ENCODE results near the gene LKAAEAR1.

Gene LKAAEAR1

DNA sequence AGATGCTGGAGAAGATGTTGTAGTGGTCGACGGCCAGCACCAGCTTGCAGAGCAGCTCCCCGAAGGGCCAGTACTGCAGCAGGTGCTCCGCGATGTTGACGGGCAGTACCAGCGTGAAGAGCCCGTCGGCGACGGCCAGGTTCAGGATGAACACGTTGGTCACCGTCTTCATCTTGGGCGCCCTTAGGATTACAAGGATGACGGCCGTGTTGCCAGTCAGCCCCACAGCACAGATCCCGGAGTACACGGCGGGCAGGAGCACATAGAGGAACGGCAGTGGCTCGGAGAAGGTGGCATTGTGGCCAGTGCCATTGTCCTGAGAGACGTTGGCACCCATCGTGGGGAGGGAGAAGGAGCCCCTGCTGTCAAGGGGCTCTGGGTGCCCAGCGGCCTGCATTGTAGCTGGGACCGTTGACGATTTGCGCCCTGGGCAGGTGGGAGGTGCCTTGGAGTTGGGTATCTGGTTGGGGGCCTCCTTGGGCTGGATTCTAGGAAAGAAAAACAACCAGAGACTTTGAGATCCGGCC is 22.3 kb upstream of the LKAAEAR1 start:
- in situ Hi-C loops (cut with HindIII; ENCODE audit: low sequenced_read_pairs), result no loop called here
- H3K4me3 ChIP-seq (ENCODE audit: low read depth, low read length), result no peak overlapping the region
- DNase-seq (ENCODE audit: low read depth, low spot score), result no peak
- no peak for TF ChIP-seq CTCF (IDR thresholded peaks at IDR 0.05; ENCODE audit: low read depth, low read length)

GRCh38 chr20:64105846-64106434 is 21.7 kb upstream of the LKAAEAR1 start:
- in situ Hi-C loops (cut with HindIII; ENCODE audit: low sequenced_read_pairs), result no loop called here
- no peak for DNase-seq (ENCODE audit: low read depth, low spot score)
- H3K4me3 ChIP-seq (ENCODE audit: low read depth, low read length), result no peak overlapping the region
- TF ChIP-seq CTCF (IDR thresholded peaks at IDR 0.05; ENCODE audit: low read depth, low read length), result no peak

DNA sequence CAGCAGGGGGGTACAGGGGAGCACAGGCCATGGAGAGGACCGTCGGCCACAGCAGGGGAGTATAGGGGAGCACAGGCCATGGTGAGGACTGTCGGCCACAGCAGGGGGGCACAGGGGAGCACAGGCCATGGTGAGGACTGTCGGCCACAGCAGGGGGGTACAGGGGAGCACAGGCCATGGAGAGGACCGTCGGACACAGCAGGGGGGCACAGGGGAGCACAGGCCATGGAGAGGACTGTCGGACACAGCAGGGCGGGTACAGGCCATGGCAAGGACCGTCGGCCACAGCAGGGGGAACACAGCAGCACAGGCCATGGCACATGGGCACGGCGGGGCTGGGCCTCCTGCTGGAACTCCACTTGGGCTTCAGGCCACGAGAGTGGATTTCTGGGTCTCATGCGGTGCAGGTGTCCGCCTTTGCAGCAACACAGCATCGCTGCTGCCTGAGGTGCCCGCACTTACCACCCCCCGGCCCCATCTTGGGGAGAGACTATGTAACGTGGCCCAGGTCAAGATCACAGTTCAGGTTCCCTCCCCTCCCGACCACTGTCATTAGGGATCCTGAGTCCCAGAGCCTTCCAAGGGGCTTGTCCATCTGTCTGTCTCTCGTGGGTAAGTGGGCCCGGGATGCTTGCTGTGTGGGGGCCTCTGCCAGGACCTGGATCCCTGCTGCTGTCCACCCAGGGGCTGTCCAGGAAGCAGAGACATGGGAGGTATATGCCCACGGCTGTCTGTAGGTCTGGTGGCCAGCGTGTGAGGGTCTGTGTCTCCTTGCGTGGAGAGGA is 20.7 kb upstream of the LKAAEAR1 start:
- no peak for DNase-seq (ENCODE audit: low read depth, low spot score)
- no peak overlapping the region for H3K4me3 ChIP-seq (ENCODE audit: low read depth, low read length)
- TF ChIP-seq CTCF (IDR thresholded peaks at IDR 0.05; ENCODE audit: low read depth, low read length), result no peak
- in situ Hi-C loops (cut with HindIII; ENCODE audit: low sequenced_read_pairs), result no loop called here

DNA sequence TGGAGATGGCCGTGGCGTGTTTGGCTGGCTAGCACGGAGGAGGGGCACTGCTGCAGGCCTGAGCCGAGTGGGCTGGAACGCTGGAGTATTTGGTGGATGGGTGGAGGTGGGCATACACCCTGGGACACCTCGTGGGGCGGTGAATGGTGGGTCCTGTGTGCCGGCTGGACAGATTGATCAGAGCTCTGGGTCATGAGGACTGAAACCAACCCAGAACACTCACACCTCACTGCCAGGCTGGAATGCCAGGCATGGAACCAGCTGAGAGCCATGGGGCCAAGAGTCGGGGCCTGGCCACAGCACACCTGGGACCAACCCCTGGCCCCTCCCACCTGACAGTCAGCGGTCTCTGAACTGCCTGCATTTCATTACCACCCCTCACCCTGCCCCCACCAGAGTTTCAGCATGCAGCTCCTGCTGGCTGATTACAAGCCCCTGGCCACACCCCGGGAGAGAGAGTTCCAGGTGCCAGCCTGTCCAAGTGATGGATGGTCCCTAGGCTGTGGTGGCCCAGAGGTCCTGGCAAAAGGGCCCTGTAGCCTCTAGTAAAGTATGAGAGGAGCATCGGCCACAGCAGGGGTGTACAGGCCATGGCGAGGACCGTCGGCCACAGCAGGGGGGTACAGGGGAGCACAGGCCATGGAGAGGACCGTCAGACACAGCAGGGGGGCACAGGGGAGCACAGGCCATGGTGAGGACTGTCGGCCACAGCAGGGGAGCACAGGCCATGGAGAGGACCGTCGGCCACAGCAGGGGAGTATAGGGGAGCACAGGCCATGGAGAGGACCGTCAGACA is 19.9 kb upstream of the LKAAEAR1 start:
- in situ Hi-C loops (cut with HindIII; ENCODE audit: low sequenced_read_pairs), result no loop called here
- no peak overlapping the region for H3K4me3 ChIP-seq (ENCODE audit: low read depth, low read length)
- no peak for TF ChIP-seq CTCF (IDR thresholded peaks at IDR 0.05; ENCODE audit: low read depth, low read length)
- DNase-seq (ENCODE audit: low read depth, low spot score), result no peak

- no peak overlapping the region for H3K4me3 ChIP-seq (ENCODE audit: low read depth, low read length)
Measured at GRCh38 chr20:64102647-64103354, 18.6 kb upstream of the LKAAEAR1 start.

More at GRCh38 chr20:64102647-64103354, 18.6 kb upstream of the LKAAEAR1 start:
- in situ Hi-C loops (cut with HindIII; ENCODE audit: low sequenced_read_pairs), result no loop called here
- TF ChIP-seq CTCF (IDR thresholded peaks at IDR 0.05; ENCODE audit: low read depth, low read length), result no peak
- DNase-seq (ENCODE audit: low read depth, low spot score), result no peak
